ENCODE measurements around the gene SCG3.

SCG3 gene

DNA sequence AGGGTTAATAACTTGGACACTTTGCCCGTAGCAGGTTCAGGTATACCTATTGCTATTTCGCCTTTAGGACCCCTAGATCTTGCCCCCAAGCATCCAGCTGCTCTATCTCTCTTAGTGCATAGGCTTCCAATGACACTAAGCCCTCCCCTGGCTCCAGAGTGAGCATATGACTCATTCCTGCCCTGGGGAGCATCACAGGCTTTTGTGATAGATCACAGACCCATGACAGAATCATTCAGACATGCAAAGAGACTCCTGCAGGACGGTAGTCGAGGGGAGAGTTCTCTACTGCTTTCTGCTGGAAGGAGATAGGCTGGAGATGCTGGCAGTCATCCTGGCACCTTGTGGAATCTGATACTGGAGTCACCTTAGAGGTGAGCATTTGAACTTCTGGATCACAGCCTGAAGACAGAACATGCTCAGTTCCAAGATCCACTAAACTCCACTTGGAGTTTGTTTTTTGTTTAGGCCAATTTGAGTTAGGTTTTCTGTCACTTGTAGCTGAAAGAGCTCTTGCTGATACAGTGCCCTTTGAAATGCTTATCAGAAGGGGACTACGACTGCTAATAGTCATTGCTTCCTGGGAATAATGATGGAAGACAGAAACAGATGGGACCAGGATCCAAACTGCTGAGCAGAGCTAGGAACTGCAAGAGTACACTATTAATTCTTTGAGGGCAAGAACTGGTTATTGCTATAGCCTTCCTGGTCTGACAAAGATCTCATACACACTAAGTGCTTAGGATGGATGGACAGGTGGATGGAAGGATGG, 45.2 kb downstream of the SCG3 start:
- no peak for DNase-seq (ENCODE audit: low read depth in 2 of 2, low spot score in 1 of 2)

DNA sequence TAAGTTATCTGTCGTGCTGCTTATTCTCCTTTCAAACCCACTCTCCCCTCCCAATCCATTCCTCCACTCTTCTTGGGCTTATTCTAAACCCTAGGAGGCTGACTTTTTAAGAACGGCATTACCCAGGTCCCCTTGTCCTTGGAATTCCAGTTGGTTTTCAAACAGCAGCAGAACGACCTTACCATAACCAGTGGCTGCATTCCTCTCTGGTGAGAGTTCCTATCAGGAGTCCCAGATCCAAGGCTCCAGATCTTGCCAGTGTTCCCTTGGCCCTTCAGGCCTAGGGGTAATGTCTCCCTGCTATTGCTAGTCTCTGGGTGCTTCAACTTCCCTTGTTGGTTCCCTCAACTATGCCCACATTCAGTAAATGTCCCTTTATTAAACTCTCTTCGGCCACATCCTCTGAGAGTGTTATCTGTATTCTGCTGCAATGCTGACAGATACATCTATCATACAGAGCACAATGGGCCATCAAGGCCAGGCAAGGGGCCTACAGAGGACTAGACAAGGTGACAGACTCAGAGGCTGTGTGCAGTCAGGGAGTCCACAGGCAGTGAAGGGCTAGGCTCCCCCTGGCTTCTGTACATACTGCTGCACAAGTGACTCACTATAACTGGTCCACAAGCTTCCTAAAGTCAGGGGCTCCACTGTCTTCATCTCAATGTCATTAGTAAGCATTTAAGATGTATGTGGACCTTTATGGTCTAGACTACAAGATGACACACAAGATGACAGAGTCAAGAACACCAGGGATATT, 46.0 kb downstream of the SCG3 start:
- DNase-seq (ENCODE audit: low read depth in 2 of 2, low spot score in 1 of 2), result no peak

DNA sequence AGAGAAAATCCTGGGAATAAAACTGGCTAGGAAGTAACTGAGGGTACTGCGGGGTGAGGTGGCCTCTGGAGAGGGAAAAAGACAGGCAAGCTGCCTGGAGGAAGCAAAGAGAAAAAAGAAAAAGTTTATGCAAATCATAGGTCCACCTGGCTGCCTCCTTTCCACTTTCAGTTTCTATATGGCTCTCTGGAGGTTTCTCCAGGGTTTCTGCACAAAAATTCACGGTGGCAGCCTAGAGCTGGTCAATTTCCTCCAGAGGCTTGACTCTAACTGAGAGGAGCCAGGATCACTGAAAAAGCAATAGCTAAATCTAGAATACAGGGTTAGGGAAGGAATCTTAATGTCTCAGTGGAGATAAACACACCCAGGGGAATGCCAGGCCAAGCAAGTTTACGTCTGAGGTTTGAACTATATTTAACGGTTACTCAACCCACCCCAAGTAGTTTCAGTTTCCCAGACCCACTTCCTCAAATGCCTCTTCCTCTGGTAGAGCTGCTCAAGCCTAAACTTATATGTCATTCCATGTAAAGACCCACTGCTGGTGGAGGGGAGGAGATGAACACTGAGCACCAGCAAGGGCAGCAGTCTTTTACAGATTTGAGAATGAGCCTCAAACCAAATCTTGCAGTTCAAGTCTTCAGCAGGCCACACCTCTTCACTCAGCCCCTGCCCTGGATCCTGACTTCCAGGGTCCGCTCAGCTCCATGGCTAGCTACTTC, 50.4 kb downstream of the SCG3 start:
- no peak for DNase-seq (ENCODE audit: low read depth in 2 of 2, low spot score in 1 of 2)

- no peak for DNase-seq (ENCODE audit: low read depth in 2 of 2, low spot score in 1 of 2)
Measured at GRCh38 chr15:51732646-51733045, 51.3 kb downstream of the SCG3 start.

DNA sequence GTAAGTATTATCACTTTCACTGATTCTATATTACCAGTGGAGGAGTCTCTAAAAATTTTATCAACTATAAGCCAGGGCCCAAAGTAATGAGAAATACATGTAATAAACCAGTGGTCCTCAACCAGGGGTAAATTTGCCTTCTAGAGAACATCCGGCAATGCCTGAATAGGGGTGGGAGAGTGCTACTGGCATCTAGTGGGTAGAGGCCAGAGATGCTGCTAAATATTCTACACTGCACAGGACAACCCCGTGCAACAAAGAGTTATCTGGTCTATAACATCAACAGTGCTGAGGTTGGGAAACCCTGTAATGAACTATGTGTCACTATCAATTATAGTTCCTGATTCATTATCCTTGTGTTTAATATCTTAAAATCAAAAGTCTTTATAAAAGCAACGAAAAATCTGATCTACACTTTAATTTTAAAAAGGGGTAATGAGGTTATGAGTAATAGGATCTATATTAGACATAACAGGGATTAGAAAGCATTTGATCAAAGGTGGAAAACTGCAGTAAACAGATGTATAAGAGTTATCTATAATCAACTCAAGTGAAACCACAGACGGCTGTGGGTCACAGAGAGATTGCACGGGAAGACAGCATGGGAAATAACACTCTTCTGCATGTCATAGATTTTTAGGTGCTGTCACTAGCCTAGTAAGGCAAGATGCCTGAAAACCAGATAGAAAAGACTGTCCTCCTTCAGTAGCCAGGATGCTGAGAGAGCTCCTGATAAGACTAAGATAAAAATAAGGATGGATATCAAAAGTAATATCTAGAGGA, 54.1 kb downstream of the SCG3 start:
- no peak for DNase-seq (ENCODE audit: low read depth in 2 of 2, low spot score in 1 of 2)

DNA sequence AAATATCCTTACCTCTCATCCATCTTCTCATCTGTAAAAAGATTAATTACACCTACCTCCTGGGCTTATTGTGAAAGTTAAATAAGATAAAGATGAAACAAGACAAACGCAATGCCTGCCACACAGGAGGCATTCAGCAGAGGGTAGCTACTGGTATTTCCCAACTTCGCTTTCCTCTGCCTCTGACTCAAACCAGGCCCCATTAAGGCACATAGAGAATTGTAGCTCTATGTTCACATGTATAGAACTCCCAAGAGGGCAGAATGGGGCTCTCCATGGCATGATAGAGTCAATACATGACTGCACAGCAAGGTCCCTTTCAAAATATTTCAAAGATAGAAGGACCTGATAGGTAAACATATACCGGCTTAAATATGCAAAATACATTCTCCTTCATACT, 54.8 kb downstream of the SCG3 start:
- no peak for DNase-seq (ENCODE audit: low read depth in 2 of 2, low spot score in 1 of 2)

DNA sequence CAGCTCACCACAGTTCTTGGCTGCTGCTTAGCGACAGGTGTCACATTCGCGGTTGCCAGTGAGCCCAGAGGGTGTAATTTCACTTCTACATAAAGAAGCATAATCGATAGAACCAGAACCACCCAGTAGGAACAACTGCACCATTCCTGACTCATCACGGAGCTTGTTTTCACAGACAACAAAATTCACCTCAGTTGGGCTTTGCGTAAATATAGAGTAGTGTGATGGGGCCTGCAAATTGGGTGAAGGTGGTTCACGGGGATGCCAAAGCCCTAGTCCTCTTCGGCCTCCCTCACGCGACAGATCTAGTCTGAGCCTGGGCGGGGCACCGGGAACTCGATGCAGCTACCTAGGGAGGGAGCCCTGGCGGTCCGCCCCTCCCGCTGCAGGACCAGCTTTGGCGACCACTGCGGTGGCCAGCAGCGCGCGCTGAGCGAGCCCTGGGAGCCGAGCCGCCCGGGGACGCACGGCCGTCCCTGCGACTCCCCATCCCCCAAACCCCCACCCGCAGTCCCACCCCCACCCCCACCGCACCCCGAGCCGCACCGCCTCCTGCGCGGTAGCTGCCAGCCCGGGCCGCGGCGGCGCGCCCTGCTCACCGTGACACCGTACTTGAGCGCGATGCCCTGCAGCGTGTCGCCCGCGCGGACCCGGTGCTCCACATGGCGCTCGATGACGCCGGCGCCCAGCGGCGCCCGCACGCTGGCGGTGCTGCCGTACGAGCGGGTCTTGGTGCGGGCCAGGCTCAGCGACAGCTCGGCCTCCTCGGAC, 55.6 kb downstream of the SCG3 start:
- no peak for DNase-seq (ENCODE audit: low read depth in 2 of 2, low spot score in 1 of 2)

- peak; percentile 40 to 58 for DNase-seq (ENCODE audit: low read depth in 2 of 2, low spot score in 1 of 2)
Measured at GRCh38 chr15:51737522-51738305, 56.4 kb downstream of the SCG3 start, which contains the start of gene LYSMD2. Gene LYSMD2 (minus strand): TSS chr15:51737655. CDS start chr15:51737622, 33 bp downstream.

DNA sequence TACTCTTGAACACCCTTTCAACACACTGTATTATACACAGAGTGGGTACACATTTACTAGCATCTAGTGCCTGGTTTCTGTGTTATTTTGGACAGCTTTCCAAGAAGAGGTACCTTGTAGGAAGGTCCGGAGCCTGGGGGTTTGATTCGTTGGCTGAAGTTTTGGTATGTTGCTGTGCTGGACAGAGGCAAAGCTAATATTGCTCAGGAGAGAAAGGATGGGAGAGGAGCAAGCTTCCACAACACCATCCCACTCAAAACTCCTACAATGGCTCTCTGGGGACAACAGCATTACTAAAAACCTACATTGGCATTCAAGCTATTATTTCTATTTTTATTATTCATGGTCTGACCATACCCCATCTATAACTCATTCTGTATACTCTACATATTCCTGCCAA, 57.2 kb downstream of the SCG3 start:
- DNase-seq (ENCODE audit: low read depth in 2 of 2, low spot score in 1 of 2), result no peak

GRCh38 chr15:51739061-51739712, 57.9 kb downstream of the SCG3 start:
- DNase-seq (ENCODE audit: low read depth in 2 of 2, low spot score in 1 of 2), result no peak

- no peak for DNase-seq (ENCODE audit: low read depth in 2 of 2, low spot score in 1 of 2)
Measured at GRCh38 chr15:51749307-51749706, 68.0 kb downstream of the SCG3 start.

GRCh38 chr15:51750186-51750585, 68.9 kb downstream of the SCG3 start:
- no peak for DNase-seq (ENCODE audit: low read depth in 2 of 2, low spot score in 1 of 2)

DNA sequence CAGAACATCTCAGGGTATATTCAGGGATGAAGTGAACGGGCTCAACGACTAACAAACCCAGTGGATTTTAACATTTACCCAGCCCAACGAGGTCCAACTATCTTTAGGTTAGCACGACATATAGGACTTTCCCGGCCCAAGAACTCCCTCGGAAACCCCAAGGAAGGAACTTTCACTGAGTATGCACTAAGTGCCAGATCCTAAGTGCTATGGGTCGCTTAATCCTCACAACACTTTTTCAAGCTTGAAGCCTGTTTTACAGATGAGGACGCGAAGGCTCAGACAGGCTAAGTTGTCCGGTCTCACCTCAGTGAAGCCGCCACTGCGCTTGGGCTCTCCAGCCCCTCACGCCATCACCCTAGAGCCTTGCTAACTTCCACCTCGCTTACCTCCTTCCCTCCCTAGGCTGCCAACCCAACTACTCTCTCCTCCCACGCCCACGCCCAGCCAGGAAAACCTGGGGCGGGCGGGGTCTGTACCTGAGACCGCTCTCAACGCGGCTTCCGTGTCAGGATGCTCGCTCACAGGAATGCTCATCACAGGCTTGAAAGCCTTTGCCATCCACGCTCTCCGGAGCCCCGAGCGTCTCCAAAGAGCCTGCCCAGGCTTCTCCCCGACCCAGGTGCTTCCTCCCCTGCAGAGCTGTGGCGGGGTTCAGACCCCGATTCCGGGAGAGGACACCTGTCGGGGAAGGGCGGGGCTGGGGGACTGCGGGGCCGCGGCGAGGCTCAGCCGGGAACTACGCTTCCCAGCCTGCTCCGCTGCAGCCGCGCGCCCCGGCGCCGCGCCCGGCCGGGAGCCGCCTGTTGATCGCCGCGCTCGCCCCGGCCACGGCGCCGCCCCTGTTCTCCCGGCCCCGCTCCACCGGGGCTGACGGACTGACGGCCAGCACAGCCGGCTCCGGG, 69.7 kb downstream of the SCG3 start, which contains the start of gene TMOD2:
Gene TMOD2 (plus strand): TSS at position 806 of the 905 bp plus-strand sequence. CDS start 14,845 bp downstream, outside the sequence.
- DNase-seq (ENCODE audit: low read depth in 2 of 2, low spot score in 1 of 2), result no peak

GRCh38 chr15:51751697-51752683, 70.7 kb downstream of the SCG3 start:
- DNase-seq (ENCODE audit: low read depth in 2 of 2, low spot score in 1 of 2), result no peak

- DNase-seq (ENCODE audit: low read depth in 2 of 2, low spot score in 1 of 2), result no peak
Measured at GRCh38 chr15:51752888-51753287, 71.6 kb downstream of the SCG3 start.

DNA sequence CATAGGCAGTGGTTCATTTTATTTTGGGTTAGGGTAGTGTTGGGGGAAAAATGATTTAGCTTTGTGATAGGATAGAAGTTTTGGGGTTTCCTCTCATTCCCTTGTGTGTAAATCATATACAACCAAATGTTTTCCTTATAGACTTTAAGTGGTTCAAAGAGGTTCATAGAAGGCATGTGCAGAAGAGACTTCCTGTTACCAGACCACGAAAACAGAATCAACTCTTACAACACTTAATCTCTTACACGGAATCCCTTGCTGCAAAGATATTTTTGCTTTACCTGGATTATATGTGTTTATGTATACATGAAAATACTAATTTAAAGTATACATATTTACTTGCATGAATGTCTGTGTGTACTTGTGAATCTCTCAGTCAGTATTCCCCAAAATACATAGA, 73.0 kb downstream of the SCG3 start:
- no peak for DNase-seq (ENCODE audit: low read depth in 2 of 2, low spot score in 1 of 2)

DNA sequence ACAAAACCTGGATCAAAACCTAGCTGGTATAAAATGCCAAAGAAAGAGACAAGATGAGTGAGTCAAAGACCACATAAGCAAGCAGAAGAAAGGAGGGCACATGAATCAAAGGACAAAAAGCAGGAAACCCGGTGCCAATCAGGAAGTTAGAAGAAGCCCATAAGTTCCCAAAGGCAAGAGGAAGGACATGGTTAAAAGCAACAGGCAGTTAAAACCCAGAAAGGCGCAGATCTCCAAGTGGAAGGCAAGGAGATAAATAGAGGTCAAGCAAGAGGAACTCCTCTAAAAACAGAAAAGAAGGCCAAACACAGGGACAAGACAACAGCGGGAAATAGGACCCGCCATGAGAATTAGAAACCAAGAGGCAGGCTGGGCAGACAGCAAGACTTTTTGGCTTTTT, 74.5 kb downstream of the SCG3 start:
- no peak for DNase-seq (ENCODE audit: low read depth in 2 of 2, low spot score in 1 of 2)
